Transverse colon (tissue), 3 donors: ENCODE results near the gene MTMR3.

Experiments
- CTCF ChIP-seq, 5 experiments: fragments of 200-600 bp in 3 of 5; fragments of 450-650 bp in 2 of 5; sonication (generic) in 3 of 5; IDR thresholded peaks; 1 replicate in 2 of 5; 2 replicates in 3 of 5; pipeline ENCODE4 v1.5.1; 2016 to 2017; ENCODE audit warnings: antibody characterized with exemption in 5 of 5, inconsistent platforms in 3 of 5, mild to moderate bottlenecking in 2 of 5, moderate library complexity in 1 of 5
- EP300 ChIP-seq: sonication (generic); formaldehyde crosslinking; IDR thresholded peaks from one replicate; pipeline ENCODE4 v1.6.1; 2017; ENCODE audit warnings: antibody characterized with exemption, low read depth

- no peak for TF ChIP-seq CTCF (IDR thresholded peaks at IDR 0.05)
- no peak for TF ChIP-seq EP300
These were observed 171.2 kb downstream of the MTMR3 start for GRCh38 chr22:30054067-30054763.
